ENCODE results near the gene SLC25A13.

SLC25A13 gene

GRCh38 chr7:96349572-96349971 is 27.7 kb upstream of the SLC25A13 start:
- Histone ChIP-seq H2BK120ac (ENCODE audit: low read depth, low read length) (no peak overlapping the region), H3K23ac (ENCODE audit: low read depth, low read length, poor library complexity) (no peak overlapping the region), H2AK5ac (ENCODE audit: low read depth, low read length) (no peak overlapping the region), H3K4ac (ENCODE audit: low read length) (no peak overlapping the region), H3K9me3 (replicated peaks in 1 of 2; ENCODE audit: control insufficient read depth in 2 of 2, insufficient read depth in 1 of 2, low read depth in 1 of 2, low read length in 2 of 2) (no peaks in the 10 kb centered on the region), H3K9ac (ENCODE audit: low read depth, low read length, poor library complexity) (no peak overlapping the region), H4K91ac (ENCODE audit: low read depth, low read length, poor library complexity) (no peak overlapping the region), H3K36me3 (replicated peaks in 1 of 2; ENCODE audit: control insufficient read depth in 2 of 2, insufficient read depth in 2 of 2, low read length in 2 of 2) (no peaks in the 10 kb centered on the region), H2BK12ac (ENCODE audit: low read length) (no peak overlapping the region), H3K4me2 (ENCODE audit: insufficient read depth, low read length, poor library complexity, severe bottlenecking) (no peak overlapping the region), H2AFZ (ENCODE audit: low read length) (no peak overlapping the region), H3K18ac (ENCODE audit: low read length) (no peak overlapping the region), H4K8ac (ENCODE audit: low read depth, low read length) (no peak overlapping the region), H3K4me1 (ENCODE audit: control insufficient read depth in 2 of 2, insufficient read depth in 1 of 2, low read depth in 1 of 2, low read length in 2 of 2) (peaks cover 2% of the 10 kb centered on the region in 2 donors), H3K27ac (replicated peaks; ENCODE audit: low read length) (no peak overlapping the region), H3K79me1 (ENCODE audit: low read depth, low read length) (no peaks in the 10 kb centered on the region), H2BK5ac (ENCODE audit: low read length) (no peak overlapping the region), H3K14ac (ENCODE audit: low read length) (no peak overlapping the region), H2BK15ac (ENCODE audit: low read length) (no peak overlapping the region), H3K4me3 (ENCODE audit: low read length in 2 of 2) (no peak overlapping the region), H3K27me3 (ENCODE audit: control insufficient read depth in 3 of 3, insufficient read depth in 3 of 3, low read depth in 1 of 3, low read length in 3 of 3) (peaks cover 0 to 11% (median 0%) of the 10 kb centered on the region in 3 experiments)
- WGBS, 2 donors (ENCODE audit: extremely low coverage in 2 of 2, insufficient read length in 2 of 2, insufficient replicate concordance in 1 of 2), result no CpG with 5 or more reads among the region's 3 CpGs
- no peak for DNase-seq (ENCODE audit: low spot score)

DNA sequence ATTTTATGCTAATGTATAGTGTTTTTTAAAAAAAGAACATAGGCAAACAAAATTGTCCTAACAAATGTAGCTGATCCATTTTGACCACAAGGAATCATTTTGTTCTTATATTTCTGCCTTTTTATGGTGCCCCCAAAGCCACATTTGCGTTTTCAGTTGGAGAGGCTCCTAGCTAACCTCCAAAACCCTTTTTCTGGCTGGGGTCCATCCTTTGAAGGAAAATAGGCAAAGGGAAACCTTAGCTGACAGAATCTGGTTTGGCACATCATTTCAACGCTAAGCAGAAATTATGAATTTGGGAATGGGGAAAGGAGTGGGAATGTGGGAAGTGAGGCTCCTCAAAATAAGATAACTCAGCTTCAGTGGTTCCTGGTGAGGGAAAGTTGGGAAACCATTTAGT is 25.6 kb upstream of the SLC25A13 start:
- DNase-seq (ENCODE audit: low spot score), result no peak
- H3K79me1 ChIP-seq (ENCODE audit: low read depth, low read length), result no peaks in the 10 kb centered on the region
- no peaks in the 10 kb centered on the region for H3K36me3 ChIP-seq (replicated peaks in 1 of 2; ENCODE audit: control insufficient read depth in 2 of 2, insufficient read depth in 2 of 2, low read length in 2 of 2)
- no CpG with 5 or more reads among the region's 2 CpGs for WGBS, 2 donors (ENCODE audit: extremely low coverage in 2 of 2, insufficient read length in 2 of 2, insufficient replicate concordance in 1 of 2)
- no peak overlapping the region for H3K4me2 ChIP-seq (ENCODE audit: insufficient read depth, low read length, poor library complexity, severe bottlenecking)
- H3K9me3 ChIP-seq (replicated peaks in 1 of 2; ENCODE audit: control insufficient read depth in 2 of 2, insufficient read depth in 1 of 2, low read depth in 1 of 2, low read length in 2 of 2), result no peaks in the 10 kb centered on the region
- no peak overlapping the region for H3K4me3 ChIP-seq (ENCODE audit: low read length in 2 of 2)
- H3K23ac ChIP-seq (ENCODE audit: low read depth, low read length, poor library complexity), result no peak overlapping the region
- H2BK120ac ChIP-seq (ENCODE audit: low read depth, low read length), result no peak overlapping the region
- H3K4me1 ChIP-seq (ENCODE audit: control insufficient read depth in 2 of 2, insufficient read depth in 1 of 2, low read depth in 1 of 2, low read length in 2 of 2), result peaks cover 2% of the 10 kb centered on the region in 2 donors
- H2BK12ac ChIP-seq (ENCODE audit: low read length), result no peak overlapping the region
- H4K8ac ChIP-seq (ENCODE audit: low read depth, low read length), result no peak overlapping the region
- no peak overlapping the region for H2AFZ ChIP-seq (ENCODE audit: low read length)
- H3K4ac ChIP-seq (ENCODE audit: low read length), result no peak overlapping the region
- no peak overlapping the region for H3K14ac ChIP-seq (ENCODE audit: low read length)
- H2AK5ac ChIP-seq (ENCODE audit: low read depth, low read length), result no peak overlapping the region
- no peak overlapping the region for H4K91ac ChIP-seq (ENCODE audit: low read depth, low read length, poor library complexity)
- H3K27ac ChIP-seq (replicated peaks; ENCODE audit: low read length), result no peak overlapping the region
- no peak overlapping the region for H3K18ac ChIP-seq (ENCODE audit: low read length)
- peaks cover 0 to 6% (median 0%) of the 10 kb centered on the region in 3 experiments for H3K27me3 ChIP-seq (ENCODE audit: control insufficient read depth in 3 of 3, insufficient read depth in 3 of 3, low read depth in 1 of 3, low read length in 3 of 3)
- no peak overlapping the region for H3K9ac ChIP-seq (ENCODE audit: low read depth, low read length, poor library complexity)
- no peak overlapping the region for H2BK15ac ChIP-seq (ENCODE audit: low read length)
- no peak overlapping the region for H2BK5ac ChIP-seq (ENCODE audit: low read length)

GRCh38 chr7:96346293-96346953 is 24.5 kb upstream of the SLC25A13 start:
- H2AFZ ChIP-seq (ENCODE audit: low read length), result peak overlapping the region; percentile 24
- no peak overlapping the region for H2BK5ac ChIP-seq (ENCODE audit: low read length)
- peak overlapping the region; percentile 5 for H3K18ac ChIP-seq (ENCODE audit: low read length)
- H3K9me3 ChIP-seq (replicated peaks in 1 of 2; ENCODE audit: control insufficient read depth in 2 of 2, insufficient read depth in 1 of 2, low read depth in 1 of 2, low read length in 2 of 2), result no peaks in the 10 kb centered on the region
- H2BK15ac ChIP-seq (ENCODE audit: low read length), result no peak overlapping the region
- no peak overlapping the region for H2BK120ac ChIP-seq (ENCODE audit: low read depth, low read length)
- WGBS, 2 donors (ENCODE audit: extremely low coverage in 2 of 2, insufficient read length in 2 of 2, insufficient replicate concordance in 1 of 2), result no CpG with 5 or more reads among the region's 5 CpGs
- no peaks in the 10 kb centered on the region for H3K79me1 ChIP-seq (ENCODE audit: low read depth, low read length)
- no peak overlapping the region for H4K91ac ChIP-seq (ENCODE audit: low read depth, low read length, poor library complexity)
- no peak for DNase-seq (ENCODE audit: low spot score)
- H3K4me1 ChIP-seq (ENCODE audit: control insufficient read depth in 2 of 2, insufficient read depth in 1 of 2, low read depth in 1 of 2, low read length in 2 of 2), result peaks cover 2% of the 10 kb centered on the region in 2 donors
- H3K4me2 ChIP-seq (ENCODE audit: insufficient read depth, low read length, poor library complexity, severe bottlenecking), result no peak overlapping the region
- H2BK12ac ChIP-seq (ENCODE audit: low read length), result no peak overlapping the region
- no peak overlapping the region for H3K27ac ChIP-seq (replicated peaks; ENCODE audit: low read length)
- no peak overlapping the region for H3K14ac ChIP-seq (ENCODE audit: low read length)
- H3K27me3 ChIP-seq (ENCODE audit: control insufficient read depth in 3 of 3, insufficient read depth in 3 of 3, low read depth in 1 of 3, low read length in 3 of 3), result no peaks in the 10 kb centered on the region
- H3K9ac ChIP-seq (ENCODE audit: low read depth, low read length, poor library complexity), result no peak overlapping the region
- no peak overlapping the region for H3K23ac ChIP-seq (ENCODE audit: low read depth, low read length, poor library complexity)
- H4K8ac ChIP-seq (ENCODE audit: low read depth, low read length), result no peak overlapping the region
- H3K4me3 ChIP-seq (ENCODE audit: low read length in 2 of 2), result no peak overlapping the region
- no peak overlapping the region for H2AK5ac ChIP-seq (ENCODE audit: low read depth, low read length)
- H3K36me3 ChIP-seq (replicated peaks in 1 of 2; ENCODE audit: control insufficient read depth in 2 of 2, insufficient read depth in 2 of 2, low read length in 2 of 2), result no peaks in the 10 kb centered on the region
- no peak overlapping the region for H3K4ac ChIP-seq (ENCODE audit: low read length)

- Histone ChIP-seq H3K36me3 (replicated peaks in 1 of 2; ENCODE audit: control insufficient read depth in 2 of 2, insufficient read depth in 2 of 2, low read length in 2 of 2) (no peaks in the 10 kb centered on the region), H3K79me1 (ENCODE audit: low read depth, low read length) (no peaks in the 10 kb centered on the region), H3K4me1 (ENCODE audit: control insufficient read depth in 2 of 2, insufficient read depth in 1 of 2, low read depth in 1 of 2, low read length in 2 of 2) (peaks cover 2% of the 10 kb centered on the region in 2 donors), H3K9ac (ENCODE audit: low read depth, low read length, poor library complexity) (no peak overlapping the region), H4K91ac (ENCODE audit: low read depth, low read length, poor library complexity) (no peak overlapping the region), H2BK15ac (ENCODE audit: low read length) (no peak overlapping the region), H3K4me3 (ENCODE audit: low read length in 2 of 2) (no peak overlapping the region), H3K9me3 (replicated peaks in 1 of 2; ENCODE audit: control insufficient read depth in 2 of 2, insufficient read depth in 1 of 2, low read depth in 1 of 2, low read length in 2 of 2) (no peaks in the 10 kb centered on the region), H3K4ac (ENCODE audit: low read length) (no peak overlapping the region), H3K18ac (ENCODE audit: low read length) (no peak overlapping the region), H2BK120ac (ENCODE audit: low read depth, low read length) (no peak overlapping the region), H3K27ac (replicated peaks; ENCODE audit: low read length) (no peak overlapping the region), H2BK5ac (ENCODE audit: low read length) (no peak overlapping the region), H2AK5ac (ENCODE audit: low read depth, low read length) (no peak overlapping the region), H3K4me2 (ENCODE audit: insufficient read depth, low read length, poor library complexity, severe bottlenecking) (no peak overlapping the region), H4K8ac (ENCODE audit: low read depth, low read length) (no peak overlapping the region), H3K27me3 (ENCODE audit: control insufficient read depth in 3 of 3, insufficient read depth in 3 of 3, low read depth in 1 of 3, low read length in 3 of 3) (no peaks in the 10 kb centered on the region), H3K14ac (ENCODE audit: low read length) (no peak overlapping the region), H3K23ac (ENCODE audit: low read depth, low read length, poor library complexity) (no peak overlapping the region), H2BK12ac (ENCODE audit: low read length) (no peak overlapping the region), H2AFZ (ENCODE audit: low read length) (no peak overlapping the region)
- no CpG with 5 or more reads among the region's 2 CpGs for whole genome bisulfite sequencing, 2 donors (ENCODE audit: extremely low coverage in 2 of 2, insufficient read length in 2 of 2, insufficient replicate concordance in 1 of 2)
- DNase-seq (ENCODE audit: low spot score), result no peak
Measured at GRCh38 chr7:96344236-96344635, 22.3 kb upstream of the SLC25A13 start.
